HG02642 (cell line): ENCODE measurements around the gene RHOT2.

ENCODE experiments used
- ATAC-seq: cut with Tn5 transposase; IDR thresholded peaks from one replicate; pipeline ENCODE4 v1.9.1; 2021; ENCODE audit warnings: mild to moderate bottlenecking; ENCODE audit not compliant: unreplicated experiment, poor library complexity

Gene RHOT2

DNA sequence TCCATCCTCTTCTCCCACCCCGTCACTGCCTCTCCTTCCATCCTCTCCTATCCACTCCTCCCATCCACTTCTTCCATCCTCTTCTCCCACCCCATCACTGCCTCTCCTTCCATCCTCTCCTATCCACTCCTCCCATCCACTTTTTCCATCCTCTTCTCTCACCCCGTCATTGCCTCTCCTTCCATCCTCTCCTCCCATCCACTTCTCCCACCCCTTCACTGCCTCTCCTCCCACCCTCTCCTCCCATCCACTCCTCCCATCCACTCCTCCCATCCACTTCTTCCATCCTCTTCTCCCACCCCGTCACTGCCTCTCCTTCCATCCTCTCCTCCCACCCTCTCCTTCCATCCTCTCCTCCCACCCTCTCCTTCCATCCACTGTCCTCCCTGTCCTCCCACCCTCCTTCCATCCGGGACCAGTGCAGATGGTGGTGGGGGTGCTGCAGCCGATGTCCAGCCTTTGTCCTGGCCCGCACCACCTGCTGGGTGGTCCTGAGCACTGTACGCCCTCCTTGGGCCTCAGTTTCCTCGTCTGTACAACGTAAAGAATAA is 36.0 kb upstream of the RHOT2 start:
- ATAC-seq: no peak

DNA sequence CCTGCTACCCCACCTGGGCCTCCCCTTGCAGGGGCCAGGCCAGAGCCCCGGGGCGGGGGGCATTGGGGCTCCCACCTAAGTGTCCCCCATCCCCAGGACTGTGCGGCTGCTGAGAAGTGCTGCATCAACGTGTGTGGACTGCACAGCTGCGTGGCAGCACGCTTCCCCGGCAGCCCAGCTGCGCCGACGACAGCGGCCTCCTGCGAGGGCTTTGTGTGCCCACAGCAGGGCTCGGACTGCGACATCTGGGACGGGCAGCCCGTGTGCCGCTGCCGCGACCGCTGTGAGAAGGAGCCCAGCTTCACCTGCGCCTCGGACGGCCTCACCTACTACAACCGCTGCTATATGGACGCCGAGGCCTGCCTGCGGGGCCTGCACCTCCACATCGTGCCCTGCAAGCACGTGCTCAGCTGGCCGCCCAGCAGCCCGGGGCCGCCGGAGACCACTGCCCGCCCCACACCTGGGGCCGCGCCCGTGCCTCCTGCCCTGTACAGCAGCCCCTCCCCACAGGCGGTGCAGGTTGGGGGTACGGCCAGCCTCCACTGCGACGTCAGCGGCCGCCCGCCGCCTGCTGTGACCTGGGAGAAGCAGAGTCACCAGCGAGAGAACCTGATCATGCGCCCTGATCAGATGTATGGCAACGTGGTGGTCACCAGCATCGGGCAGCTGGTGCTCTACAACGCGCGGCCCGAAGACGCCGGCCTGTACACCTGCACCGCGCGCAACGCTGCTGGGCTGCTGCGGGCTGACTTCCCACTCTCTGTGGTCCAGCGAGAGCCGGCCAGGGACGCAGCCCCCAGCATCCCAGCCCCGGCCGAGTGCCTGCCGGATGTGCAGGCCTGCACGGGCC is 35.2 kb upstream of the RHOT2 start:
- ATAC-seq: no peak

DNA sequence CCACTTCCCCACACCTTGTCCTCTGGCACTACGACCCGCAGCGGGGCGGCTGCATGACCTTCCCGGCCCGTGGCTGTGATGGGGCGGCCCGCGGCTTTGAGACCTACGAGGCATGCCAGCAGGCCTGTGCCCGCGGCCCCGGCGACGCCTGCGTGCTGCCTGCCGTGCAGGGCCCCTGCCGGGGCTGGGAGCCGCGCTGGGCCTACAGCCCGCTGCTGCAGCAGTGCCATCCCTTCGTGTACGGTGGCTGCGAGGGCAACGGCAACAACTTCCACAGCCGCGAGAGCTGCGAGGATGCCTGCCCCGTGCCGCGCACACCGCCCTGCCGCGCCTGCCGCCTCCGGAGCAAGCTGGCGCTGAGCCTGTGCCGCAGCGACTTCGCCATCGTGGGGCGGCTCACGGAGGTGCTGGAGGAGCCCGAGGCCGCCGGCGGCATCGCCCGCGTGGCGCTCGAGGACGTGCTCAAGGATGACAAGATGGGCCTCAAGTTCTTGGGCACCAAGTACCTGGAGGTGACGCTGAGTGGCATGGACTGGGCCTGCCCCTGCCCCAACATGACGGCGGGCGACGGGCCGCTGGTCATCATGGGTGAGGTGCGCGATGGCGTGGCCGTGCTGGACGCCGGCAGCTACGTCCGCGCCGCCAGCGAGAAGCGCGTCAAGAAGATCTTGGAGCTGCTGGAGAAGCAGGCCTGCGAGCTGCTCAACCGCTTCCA is 34.4 kb upstream of the RHOT2 start:
- no peak for ATAC-seq

DNA sequence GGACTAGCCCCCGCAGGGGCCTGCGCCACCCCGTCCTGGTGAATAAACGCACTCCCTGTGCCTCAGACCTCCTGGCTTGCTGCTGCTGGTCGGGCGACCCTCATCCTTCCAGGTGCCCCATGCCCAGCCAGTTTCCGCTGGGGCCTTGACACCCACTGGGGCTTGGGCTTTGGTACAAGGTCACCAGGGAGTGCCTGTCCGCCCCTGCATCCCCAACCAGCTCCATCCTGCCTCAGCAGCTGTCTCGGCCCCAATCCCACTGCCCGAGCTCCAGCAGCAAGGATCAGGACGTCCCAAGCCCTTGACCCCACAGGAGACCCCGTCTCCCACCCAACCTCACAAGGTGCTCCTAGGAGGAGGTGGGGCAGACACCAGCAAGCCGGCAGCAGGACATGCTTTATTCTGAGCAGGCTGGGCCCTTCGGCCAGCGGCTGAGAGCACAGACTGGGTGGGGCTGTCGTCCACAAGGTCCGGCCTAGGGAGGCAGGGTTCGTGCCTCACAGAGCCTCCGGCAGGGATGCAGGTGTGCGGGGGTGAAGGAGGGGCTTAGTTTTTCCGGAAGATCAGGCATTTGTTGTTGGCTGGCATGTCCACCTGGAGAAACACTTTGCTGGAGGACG is 33.8 kb upstream of the RHOT2 start:
- ATAC-seq: no peak

- ATAC-seq: no peak
Observed at GRCh38 chr16:634996-635395, 32.9 kb upstream of the RHOT2 start.

GRCh38 chr16:635573-636205 is 32.2 kb upstream of the RHOT2 start:
- ATAC-seq: peak; percentile 12

GRCh38 chr16:636206-637080 is 31.5 kb upstream of the RHOT2 start, which contains the start of gene METTL26:
METTL26 (minus strand) TSS chr16:636305; CDS start chr16:636290, 15 bp downstream.
- ATAC-seq: peak; percentile 77

GRCh38 chr16:637081-638018 is 30.6 kb upstream of the RHOT2 start:
- no peak for ATAC-seq

DNA sequence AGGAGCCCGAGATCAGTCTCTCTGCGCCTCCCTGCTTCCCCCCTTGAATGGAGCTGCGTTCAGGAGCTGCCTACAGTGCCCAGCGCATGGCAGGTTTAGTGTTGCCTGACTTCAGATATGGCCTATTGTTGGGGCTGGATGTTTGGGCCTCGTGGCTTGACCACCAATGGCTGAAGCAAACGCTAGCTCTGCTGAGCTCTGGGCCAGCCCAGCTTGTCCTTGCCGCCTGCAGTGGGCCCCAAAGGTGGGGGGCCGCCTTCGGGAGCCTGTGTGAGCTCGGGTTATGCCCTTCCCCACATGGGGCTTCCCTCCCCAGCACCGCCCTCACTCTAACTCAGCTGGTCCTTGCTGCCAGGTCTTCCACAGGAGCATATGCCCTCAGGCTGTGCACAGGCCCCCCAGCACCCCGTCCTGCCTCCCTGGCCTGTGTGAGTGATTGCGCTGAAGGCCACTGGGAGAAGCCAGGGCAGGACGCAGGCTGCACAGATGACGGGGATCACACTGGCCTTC is 29.8 kb upstream of the RHOT2 start:
- ATAC-seq: no peak

- no peak for ATAC-seq
Observed at GRCh38 chr16:638836-639235, 29.1 kb upstream of the RHOT2 start.

DNA sequence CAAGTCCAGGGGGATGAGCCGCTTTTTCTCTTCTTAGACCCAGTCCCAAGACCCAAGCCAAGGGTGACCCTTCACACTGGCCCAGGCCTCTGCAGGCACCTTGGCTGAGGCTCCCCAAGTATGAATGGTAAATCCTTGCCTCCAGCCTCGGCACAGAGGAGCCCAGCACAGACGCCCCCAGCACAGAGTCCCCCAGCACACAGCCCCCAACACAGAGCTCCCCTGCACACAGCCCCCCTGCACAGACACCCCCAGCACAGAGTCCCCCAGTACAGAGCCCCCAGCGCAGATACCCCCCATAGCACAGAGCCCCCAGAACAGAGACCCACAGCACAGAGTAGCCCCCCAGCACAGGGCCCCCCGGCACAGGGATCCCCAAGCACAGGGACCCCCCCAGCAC is 27.3 kb upstream of the RHOT2 start:
- ATAC-seq: no peak

- ATAC-seq: peak; percentile 50
Observed at GRCh38 chr16:641326-642188, 26.4 kb upstream of the RHOT2 start, which contains the start of gene MCRIP2. MCRIP2 (plus strand) TSS chr16:641828; CDS start chr16:641992, 164 bp downstream.

DNA sequence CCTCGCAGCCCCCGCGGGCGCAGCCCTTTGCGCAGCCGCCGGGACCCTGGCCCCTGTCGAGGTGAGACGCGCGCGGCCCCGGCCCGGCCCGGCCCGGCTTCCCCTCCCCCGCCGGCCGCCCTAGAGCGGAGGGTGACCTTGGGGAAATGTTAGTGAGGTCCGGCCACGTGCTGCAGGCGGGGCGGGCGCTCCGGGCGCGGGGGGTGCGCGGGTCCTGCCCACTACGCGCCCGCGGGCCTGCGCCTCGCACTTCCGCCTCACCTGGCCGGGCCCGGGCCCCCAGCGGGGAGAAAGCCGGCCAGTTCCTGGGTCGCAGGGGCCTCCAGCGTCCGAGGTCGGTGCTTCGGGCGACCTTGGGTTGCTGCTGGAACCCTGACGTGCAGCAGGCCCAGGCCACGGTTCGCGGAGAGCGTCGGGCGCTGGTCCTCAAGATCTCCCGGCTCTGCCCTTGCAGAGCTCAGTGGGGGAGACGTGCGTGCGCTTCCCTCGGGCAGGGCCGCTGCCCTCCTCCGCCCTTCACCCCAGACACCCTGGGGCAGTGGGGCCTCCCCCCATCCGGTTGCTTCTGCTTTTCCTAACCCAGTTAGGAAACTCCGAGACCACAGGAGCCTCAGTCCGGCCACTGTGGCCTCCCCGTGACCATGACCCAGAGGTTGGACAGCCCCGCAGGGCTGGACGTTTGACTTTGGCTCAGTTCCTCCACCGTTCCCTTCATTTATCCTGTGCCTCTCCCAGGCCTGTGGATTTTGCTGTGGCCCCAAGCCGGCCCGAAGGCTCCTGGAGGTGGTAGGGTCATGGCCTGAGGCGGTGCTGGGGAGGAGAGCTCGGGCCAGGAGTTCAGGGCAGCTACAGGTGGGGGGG is 25.5 kb upstream of the RHOT2 start:
- peak; percentile 47 for ATAC-seq

- no peak for ATAC-seq
Observed at GRCh38 chr16:643050-643368, 24.9 kb upstream of the RHOT2 start.

GRCh38 chr16:644556-644955 is 23.4 kb upstream of the RHOT2 start:
- no peak for ATAC-seq
